Lower lobe of right lung (tissue), 2 donors: ENCODE data around the gene EPB41. TPM values are rescaled to one million over a fixed set of nuclear protein-coding genes. Genes with fewer than 3 reads are reported as not detected.

Experiments used
- ATAC-seq, 2 donors: fragments of 200-7000 bp; cut with Tn5 transposase; one replicate each; pipeline ENCODE4 v1.9.1; 2020 to 2022; ENCODE audit warnings: mild to moderate bottlenecking in 2 of 2, moderate library complexity in 2 of 2
- DNase-seq: peaks from one replicate; pipeline ENCODE4 v3.0.0-alpha.2; 2020
- H3K27ac ChIP-seq: fragments of 200-600 bp; one replicate; pipeline ENCODE4 v1.8.0; 2022
- H3K27me3 ChIP-seq: fragments of 200-600 bp; one replicate; pipeline ENCODE4 v1.8.0; 2022; ENCODE audit warnings: low read depth
- H3K36me3 ChIP-seq: fragments of 200-600 bp; one replicate; pipeline ENCODE4 v1.8.0; 2022; ENCODE audit warnings: mild to moderate bottlenecking
- H3K4me1 ChIP-seq: fragments of 200-600 bp; one replicate; pipeline ENCODE4 v1.8.0; 2022
- H3K4me3 ChIP-seq: fragments of 200-600 bp; one replicate; pipeline ENCODE4 v1.8.0; 2022; ENCODE audit warnings: mild to moderate bottlenecking
- H3K9me3 ChIP-seq: fragments of 200-600 bp; one replicate; pipeline ENCODE4 v1.8.0; 2022
- intact Hi-C: fragments of 100-400 bp; cut with DNase I; formaldehyde crosslinking; loops from one replicate; pipeline ENCODE4 v1.11.0; 2022
- total RNA-seq: library from RNA; stranded (reverse); fragmentation: NEBNext Ultra II Directional; extraction: Animal tissue kit (Norgen Biotek cat#: 25700); gene quantifications from one replicate; pipeline ENCODE4 v1.2.1, GENCODE V29; 2021
- TF ChIP-seq, protein P1 (sequence below): fragments of 200-600 bp; IDR thresholded peaks from one replicate; pipeline ENCODE4 v1.8.0; 2022; ENCODE audit warnings: antibody characterized with exemption, mild to moderate bottlenecking
- donor health status: DM: no; HTN: yes; CAD: no; lungs with severe emphysema.

EPB41 gene
- total RNA-seq, 1 donor from 2014 or later, result 58.6 TPM

DNA sequence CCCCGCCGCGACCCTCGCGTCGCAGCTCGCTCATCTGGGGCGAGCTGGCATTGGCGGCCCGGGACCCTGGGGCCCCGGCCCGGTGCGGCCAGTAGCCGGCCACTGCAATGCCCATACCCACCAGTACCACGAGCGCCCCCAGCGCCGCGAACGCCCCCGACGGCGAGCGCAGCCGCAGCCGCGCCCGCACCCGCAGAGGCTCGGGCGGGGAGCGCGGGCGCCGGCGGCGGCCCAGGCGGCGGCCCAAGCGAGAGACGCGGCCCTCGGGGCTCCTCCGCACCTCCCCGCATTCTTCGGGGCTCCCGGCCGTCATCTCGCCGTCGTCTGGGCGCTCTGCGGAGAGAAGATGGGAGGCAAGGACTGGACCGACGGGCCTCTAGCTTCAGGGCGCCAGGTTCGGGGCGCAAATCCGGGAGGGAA lies 207.2 kb downstream of the EPB41 start:
- Histone ChIP-seq H3K36me3 (peaks cover 22% of the 10 kb centered on the region), H3K27me3 (peaks cover 48% of the 10 kb centered on the region), H3K4me1 (peaks cover 27% of the 10 kb centered on the region), H3K4me3 (peak overlapping the region; percentile 70), H3K27ac (peak overlapping the region; percentile 91), H3K9me3 (no peaks in the 10 kb centered on the region)
- no peak for DNase-seq
- intact Hi-C loops, result no loop called here
- TF ChIP-seq, protein P1, sequence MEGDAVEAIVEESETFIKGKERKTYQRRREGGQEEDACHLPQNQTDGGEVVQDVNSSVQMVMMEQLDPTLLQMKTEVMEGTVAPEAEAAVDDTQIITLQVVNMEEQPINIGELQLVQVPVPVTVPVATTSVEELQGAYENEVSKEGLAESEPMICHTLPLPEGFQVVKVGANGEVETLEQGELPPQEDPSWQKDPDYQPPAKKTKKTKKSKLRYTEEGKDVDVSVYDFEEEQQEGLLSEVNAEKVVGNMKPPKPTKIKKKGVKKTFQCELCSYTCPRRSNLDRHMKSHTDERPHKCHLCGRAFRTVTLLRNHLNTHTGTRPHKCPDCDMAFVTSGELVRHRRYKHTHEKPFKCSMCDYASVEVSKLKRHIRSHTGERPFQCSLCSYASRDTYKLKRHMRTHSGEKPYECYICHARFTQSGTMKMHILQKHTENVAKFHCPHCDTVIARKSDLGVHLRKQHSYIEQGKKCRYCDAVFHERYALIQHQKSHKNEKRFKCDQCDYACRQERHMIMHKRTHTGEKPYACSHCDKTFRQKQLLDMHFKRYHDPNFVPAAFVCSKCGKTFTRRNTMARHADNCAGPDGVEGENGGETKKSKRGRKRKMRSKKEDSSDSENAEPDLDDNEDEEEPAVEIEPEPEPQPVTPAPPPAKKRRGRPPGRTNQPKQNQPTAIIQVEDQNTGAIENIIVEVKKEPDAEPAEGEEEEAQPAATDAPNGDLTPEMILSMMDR, result peak; percentile 16
- no peak for ATAC-seq

DNA sequence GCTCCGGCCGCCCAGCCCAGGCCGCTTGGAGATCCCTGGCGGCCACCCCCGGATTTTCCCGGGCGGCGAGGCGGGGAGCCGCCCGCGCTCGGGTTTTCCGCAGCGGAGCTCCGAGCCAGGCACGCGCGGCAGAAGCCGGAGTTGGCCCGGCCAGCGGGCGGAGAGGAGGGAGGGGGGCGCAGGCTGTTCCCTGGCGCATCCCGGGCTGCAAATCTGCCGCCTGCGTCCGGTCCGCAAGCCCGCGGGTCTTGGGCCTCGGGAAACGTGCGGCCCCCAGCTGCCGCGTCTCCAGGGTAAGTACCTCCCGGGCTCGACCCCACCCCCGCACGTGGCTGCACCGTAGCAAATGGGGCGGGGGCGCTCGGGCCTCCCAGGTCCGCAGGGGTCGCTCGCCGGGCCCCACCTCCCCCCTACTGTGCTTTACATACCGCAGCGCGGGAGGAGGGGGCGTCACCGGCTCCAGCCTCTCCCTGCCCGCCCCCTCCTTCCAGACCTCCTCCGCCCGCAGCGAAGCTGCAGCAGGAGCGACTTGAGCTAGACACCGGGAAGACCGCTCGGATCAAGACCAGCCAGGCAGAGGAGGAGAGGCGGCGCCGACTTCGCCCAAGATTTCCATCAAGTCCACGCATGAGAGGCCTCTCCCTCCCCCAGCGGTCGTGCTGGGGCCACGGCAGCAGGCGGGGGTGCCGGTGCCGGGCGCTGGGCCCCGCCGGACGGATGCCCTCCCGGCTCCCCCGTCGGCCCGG lies 207.7 kb downstream of the EPB41 start:
- Histone ChIP-seq H3K36me3 (peaks cover 16% of the 10 kb centered on the region), H3K27me3 (peaks cover 48% of the 10 kb centered on the region), H3K27ac (peak overlapping the region; percentile 91), H3K4me3 (peak overlapping the region; percentile 70), H3K4me1 (peaks cover 27% of the 10 kb centered on the region), H3K9me3 (no peaks in the 10 kb centered on the region)
- intact Hi-C loops, result no loop called here
- DNase-seq, result peak; percentile 54
- TF ChIP-seq, protein P1, result no peak
- peak in 1 of 2 donors; percentile 2 for ATAC-seq

DNA sequence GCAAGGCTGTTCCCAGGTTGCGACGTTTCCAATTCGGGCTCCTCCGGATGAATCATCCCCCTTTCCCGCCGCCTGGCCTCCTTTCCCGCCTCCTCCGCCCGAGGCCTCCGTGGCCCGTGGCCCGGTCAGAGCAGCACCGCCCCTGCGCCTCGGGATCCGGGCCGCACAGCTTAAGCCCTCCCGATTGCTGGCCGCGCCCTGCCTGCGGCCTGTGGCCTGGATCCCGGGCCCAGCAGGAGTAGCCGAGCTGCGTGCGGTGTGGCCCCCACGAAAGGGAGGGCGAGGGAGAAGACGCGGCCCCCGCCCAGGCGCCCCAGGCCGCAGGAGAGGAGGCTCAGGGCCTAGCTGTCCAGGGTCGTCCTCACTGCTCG lies 208.3 kb downstream of the EPB41 start:
- Histone ChIP-seq H3K27ac (peak overlapping the region; percentile 91), H3K36me3 (peaks cover 10% of the 10 kb centered on the region), H3K27me3 (peaks cover 48% of the 10 kb centered on the region)

DNA sequence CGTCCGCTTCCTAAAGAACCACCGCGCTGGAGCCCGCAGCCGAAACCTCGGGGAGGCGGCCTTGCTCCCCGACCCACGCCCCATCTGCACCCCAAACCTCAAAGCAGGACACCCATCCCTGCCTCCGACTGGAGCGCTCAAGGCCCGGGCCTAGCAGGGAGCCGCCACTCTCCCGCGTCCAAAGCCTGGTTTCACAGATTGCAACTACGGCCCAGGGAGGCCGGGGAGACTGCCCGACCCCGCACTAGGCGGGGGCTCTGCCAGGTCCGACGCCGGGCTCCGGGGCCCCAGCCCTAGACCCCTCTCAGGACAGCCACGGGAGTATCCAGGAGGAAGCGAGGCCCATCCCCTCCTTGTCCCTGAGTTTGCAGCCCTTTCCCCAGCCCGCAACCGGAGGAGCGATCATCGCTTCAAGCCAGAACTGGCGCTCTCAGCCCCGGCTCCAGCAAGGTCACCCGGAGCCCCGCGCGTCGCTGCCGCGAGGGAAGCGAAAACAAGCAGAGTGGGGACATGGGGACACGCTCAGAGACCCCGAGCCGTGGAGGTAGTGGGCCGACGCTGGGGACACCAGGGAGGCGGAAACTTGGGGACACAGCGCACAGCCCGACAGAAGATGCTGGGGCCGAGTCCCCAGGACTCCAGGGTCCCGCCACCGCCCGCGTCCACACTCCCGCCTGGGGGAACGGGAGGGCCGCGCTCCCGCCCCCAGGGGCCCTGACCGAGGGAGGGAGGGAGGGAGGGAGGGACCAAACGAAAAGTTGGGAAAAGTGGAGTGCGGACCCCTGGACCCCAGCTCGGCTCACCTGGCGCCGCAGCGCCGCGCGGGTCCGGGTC lies 208.9 kb downstream of the EPB41 start:
- Histone ChIP-seq H3K36me3 (peaks cover 6% of the 10 kb centered on the region), H3K4me1 (peaks cover 27% of the 10 kb centered on the region), H3K27me3 (peaks cover 48% of the 10 kb centered on the region), H3K4me3 (peak overlapping the region; percentile 70), H3K9me3 (no peaks in the 10 kb centered on the region), H3K27ac (peak overlapping the region; percentile 91)
- DNase-seq (no peak), ATAC-seq (peak; percentile 2 to 4)
- intact Hi-C loops, result no loop called here
- TF ChIP-seq, protein P1, result no peak

More for the DNA sequence above, 208.3 kb downstream of the EPB41 start:
- peaks cover 27% of the 10 kb centered on the region for H3K4me1 ChIP-seq
- intact Hi-C loops, result no loop called here
- TF ChIP-seq, protein P1, result no peak
- ATAC-seq (peak; percentile 45 to 49), DNase-seq (peak; percentile 50)
- H3K9me3 ChIP-seq, result no peaks in the 10 kb centered on the region
- peak overlapping the region; percentile 70 for H3K4me3 ChIP-seq

GRCh38 chr1:29123887-29124365 lies 209.6 kb downstream of the EPB41 start, which contains the start of gene TMEM200B:
Gene TMEM200B (minus strand): TSS chr1:29123903. CDS start chr1:29121828, 2,075 bp downstream.
- DNase-seq, result no peak
- intact Hi-C loops, result no loop called here

More at GRCh38 chr1:29123887-29124365, 209.6 kb downstream of the EPB41 start, which contains the start of gene TMEM200B:
- H3K4me3 ChIP-seq, result peak within 1 kb of the TSS; percentile 70
- H3K4me1 ChIP-seq, result peaks cover 27% of the 10 kb centered on the region
- TF ChIP-seq, protein P1, result no peak
- peak within 1 kb of the TSS; percentile 91 for H3K27ac ChIP-seq
- H3K36me3 ChIP-seq, result peaks cover 3% of the 10 kb centered on the region
- H3K27me3 ChIP-seq, result peaks cover 48% of the 10 kb centered on the region
- peak; percentile 35 to 36 for ATAC-seq
- no peaks in the 10 kb centered on the region for H3K9me3 ChIP-seq
